GM10266 (cell line): ENCODE data around the gene TBC1D22A.

Experiments used
- DNase-seq: peaks from one replicate; pipeline ENCODE4 v3.0.0; 2012; ENCODE audit errors: extremely low spot score
- TF ChIP-seq, protein P1 (sequence below): IDR thresholded peaks from 2 replicates; pipeline ENCODE4 v1.5.1; 2012; ENCODE audit warnings: mild to moderate bottlenecking, low read depth; ENCODE audit not compliant: control insufficient read depth, insufficient read depth; ENCODE audit errors: missing control alignments

TBC1D22A gene

GRCh38 chr22:47043835-47044721, 281.6 kb downstream of the TBC1D22A start:
- DNase-seq: no peak

DNA sequence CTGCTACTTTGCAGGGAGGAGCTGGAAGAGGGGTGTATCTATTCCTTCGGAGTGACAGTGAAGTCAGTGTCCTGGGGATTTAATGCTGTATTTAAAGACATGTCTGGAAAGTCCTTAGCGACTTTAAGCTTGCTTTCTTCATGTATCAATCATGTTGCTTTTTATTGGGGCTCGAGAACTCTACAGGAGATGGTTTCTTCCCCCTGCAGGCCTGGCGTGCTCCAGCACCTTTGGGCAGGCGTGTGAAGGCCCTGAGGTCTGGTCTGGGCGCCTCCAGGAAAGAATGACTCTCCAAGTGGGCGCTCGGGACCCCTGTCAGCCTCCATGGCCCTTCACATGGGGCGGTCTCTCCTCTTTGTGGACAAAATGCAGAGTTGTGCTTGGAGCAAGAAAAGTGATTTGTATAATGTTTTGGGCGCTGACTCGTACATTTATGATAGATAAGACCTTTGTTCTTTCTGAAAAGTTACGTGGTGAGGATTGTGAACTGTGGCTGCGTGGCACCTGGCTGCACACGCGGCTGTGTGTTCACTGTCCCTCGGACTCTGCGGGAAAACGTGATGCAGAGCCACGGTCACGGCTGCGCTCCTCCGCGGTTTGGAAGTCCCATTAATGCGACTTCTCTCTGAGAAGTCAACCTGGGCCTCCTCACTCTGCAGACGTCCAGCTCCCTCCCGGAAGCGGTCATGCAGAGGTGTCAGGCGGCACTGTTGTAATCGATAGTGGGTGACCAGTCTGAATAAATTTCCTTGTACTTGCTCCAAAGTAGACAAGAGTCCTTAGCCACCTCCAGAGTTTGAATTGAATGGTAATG, 282.5 kb downstream of the TBC1D22A start:
- DNase-seq: no peak
- TF ChIP-seq, protein P1, sequence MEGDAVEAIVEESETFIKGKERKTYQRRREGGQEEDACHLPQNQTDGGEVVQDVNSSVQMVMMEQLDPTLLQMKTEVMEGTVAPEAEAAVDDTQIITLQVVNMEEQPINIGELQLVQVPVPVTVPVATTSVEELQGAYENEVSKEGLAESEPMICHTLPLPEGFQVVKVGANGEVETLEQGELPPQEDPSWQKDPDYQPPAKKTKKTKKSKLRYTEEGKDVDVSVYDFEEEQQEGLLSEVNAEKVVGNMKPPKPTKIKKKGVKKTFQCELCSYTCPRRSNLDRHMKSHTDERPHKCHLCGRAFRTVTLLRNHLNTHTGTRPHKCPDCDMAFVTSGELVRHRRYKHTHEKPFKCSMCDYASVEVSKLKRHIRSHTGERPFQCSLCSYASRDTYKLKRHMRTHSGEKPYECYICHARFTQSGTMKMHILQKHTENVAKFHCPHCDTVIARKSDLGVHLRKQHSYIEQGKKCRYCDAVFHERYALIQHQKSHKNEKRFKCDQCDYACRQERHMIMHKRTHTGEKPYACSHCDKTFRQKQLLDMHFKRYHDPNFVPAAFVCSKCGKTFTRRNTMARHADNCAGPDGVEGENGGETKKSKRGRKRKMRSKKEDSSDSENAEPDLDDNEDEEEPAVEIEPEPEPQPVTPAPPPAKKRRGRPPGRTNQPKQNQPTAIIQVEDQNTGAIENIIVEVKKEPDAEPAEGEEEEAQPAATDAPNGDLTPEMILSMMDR: no peak

More at GRCh38 chr22:47043835-47044721, 281.6 kb downstream of the TBC1D22A start:
- TF ChIP-seq, protein P1: no peak

GRCh38 chr22:47045691-47046410, 283.4 kb downstream of the TBC1D22A start:
- DNase-seq: no peak
- TF ChIP-seq, protein P1: no peak

GRCh38 chr22:47046411-47047065, 284.1 kb downstream of the TBC1D22A start:
- DNase-seq: no peak
- TF ChIP-seq, protein P1: no peak

DNA sequence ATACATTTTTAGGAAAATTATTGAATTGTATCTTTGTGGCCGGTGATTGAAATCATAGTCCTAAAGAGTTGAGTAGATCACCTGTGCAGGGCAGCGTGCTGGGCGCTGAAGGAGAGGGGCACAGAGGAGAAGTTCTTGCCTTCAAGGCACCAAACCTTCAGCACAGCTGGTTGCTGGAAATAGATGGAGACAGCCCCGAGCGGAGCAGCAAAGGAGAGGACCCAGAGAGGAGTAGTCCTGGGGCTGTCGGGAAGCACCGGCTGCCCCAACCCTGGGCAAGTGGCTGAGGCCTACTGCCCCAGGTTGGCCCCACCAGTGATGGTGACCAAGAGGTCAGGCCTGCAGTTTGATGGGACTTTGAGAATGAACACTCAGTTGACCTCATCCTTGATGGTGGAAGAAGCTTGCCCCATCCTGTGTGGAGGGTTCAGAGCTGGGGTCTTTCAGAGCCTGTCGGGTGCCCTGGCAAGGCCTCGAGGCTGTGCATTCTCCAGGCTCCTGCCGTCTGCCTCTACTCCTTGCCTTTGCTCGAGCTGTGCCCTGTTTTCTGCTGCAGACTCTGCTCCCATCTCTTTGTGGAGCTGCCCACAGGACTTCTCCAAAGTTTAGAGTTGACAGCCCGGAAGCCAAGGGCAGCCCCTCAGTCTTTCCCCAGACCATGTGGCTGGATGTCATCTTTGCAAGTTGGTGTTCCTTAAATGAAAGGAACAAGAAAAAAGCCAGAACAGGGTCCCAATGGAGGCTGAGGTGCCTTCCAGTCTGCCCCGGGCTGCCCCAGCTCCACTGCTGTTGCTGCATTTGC, 285.1 kb downstream of the TBC1D22A start:
- DNase-seq: no peak

More for the DNA sequence above, 285.1 kb downstream of the TBC1D22A start:
- TF ChIP-seq, protein P1: no peak
